Brain microvascular endothelial cell (primary cell): ENCODE measurements around the gene NXPH1.

Experiments
- DNase-seq: peaks from one replicate; pipeline ENCODE4 v3.0.0-alpha.2; 2020
- H3K27ac ChIP-seq: fragments of 250-450 bp; sonication (Bioruptor Pico); 2 replicates; pipeline ENCODE4 v1.5.1; 2020; ENCODE audit warnings: mild to moderate bottlenecking, moderate library complexity
- H3K27me3 ChIP-seq: fragments of 250-450 bp; sonication (Bioruptor Pico); replicated peaks from 2 replicates; pipeline ENCODE4 v1.5.1; 2020; ENCODE audit warnings: mild to moderate bottlenecking
- H3K36me3 ChIP-seq: fragments of 250-450 bp; sonication (Bioruptor Pico); replicated peaks from 2 replicates; pipeline ENCODE4 v1.5.1; 2020; ENCODE audit warnings: mild to moderate bottlenecking
- H3K4me3 ChIP-seq: 2 replicates; pipeline ENCODE4 v1.5.1; 2011; ENCODE audit warnings: low read depth, mild to moderate bottlenecking, control low read depth, low read length, moderate library complexity
- in situ Hi-C: cut with HindIII; loops from 2 replicates; pipeline ENCODE4 v1.10.0; 2017; ENCODE audit warnings: low sequenced_read_pairs, low pct_ligation_motif_present
- TF ChIP-seq, protein P1 (sequence below): IDR thresholded peaks from 2 replicates; pipeline ENCODE4 v1.5.1; 2011; ENCODE audit warnings: low read depth, mild to moderate bottlenecking, moderate library complexity, low read length, control low read depth, inconsistent platforms; ENCODE audit errors: missing control alignments

NXPH1 gene

DNA sequence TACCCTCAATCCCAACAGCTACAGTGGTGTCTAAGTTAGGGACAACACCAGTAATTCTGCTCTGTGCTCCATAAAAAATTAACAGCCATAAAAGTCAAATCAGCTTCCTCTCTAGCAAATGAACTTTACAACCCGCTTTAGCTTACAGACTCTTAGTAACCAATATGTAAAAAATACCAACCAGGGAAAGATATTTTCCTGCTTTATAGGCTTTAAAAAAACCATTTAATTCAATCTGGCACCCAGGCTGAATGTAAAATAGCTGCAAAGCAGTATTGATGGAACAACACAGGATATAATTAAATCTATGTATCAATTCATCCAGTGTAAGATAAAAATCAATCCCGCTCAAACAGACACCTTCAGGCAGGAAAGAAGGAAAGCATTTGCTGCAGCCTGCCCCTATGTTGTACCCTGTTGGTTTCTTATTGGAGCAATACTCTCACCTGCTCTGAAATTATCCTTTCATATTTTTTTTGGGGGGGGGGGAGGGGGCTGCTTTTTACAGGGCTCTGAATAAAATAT is 98.6 kb downstream of the NXPH1 start:
- Histone ChIP-seq H3K27ac (no peak overlapping the region), H3K4me3 (no peak overlapping the region), H3K36me3 (no peaks in the 10 kb centered on the region), H3K27me3 (no peaks in the 10 kb centered on the region)
- in situ Hi-C loops, result no loop called here
- TF ChIP-seq, protein P1, sequence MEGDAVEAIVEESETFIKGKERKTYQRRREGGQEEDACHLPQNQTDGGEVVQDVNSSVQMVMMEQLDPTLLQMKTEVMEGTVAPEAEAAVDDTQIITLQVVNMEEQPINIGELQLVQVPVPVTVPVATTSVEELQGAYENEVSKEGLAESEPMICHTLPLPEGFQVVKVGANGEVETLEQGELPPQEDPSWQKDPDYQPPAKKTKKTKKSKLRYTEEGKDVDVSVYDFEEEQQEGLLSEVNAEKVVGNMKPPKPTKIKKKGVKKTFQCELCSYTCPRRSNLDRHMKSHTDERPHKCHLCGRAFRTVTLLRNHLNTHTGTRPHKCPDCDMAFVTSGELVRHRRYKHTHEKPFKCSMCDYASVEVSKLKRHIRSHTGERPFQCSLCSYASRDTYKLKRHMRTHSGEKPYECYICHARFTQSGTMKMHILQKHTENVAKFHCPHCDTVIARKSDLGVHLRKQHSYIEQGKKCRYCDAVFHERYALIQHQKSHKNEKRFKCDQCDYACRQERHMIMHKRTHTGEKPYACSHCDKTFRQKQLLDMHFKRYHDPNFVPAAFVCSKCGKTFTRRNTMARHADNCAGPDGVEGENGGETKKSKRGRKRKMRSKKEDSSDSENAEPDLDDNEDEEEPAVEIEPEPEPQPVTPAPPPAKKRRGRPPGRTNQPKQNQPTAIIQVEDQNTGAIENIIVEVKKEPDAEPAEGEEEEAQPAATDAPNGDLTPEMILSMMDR, result no peak
- no peak for DNase-seq

DNA sequence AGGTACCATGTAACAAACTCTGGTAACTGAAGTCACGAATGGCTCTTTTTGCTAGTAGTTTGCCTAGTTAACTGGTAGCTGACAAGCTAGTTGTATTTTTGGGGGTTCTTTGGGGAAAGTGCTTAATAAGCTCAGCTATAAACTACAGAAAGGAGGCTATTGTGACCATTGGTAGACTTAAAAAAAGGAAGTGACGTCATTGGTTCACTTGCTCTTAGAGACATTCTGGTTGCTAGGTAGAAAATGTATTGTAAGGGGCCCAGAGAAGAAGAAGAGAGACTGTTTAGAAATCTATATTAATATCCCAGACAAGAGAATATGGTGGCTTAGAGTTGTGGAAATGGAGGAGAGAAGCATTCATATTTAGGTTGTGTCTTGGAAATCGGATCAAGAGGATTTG is 103.0 kb downstream of the NXPH1 start:
- no peak for DNase-seq
- TF ChIP-seq, protein P1, result no peak
- H3K27ac ChIP-seq, result no peak overlapping the region
- no peaks in the 10 kb centered on the region for H3K36me3 ChIP-seq
- no peaks in the 10 kb centered on the region for H3K27me3 ChIP-seq
- no peak overlapping the region for H3K4me3 ChIP-seq
- in situ Hi-C loops, result no loop called here

DNA sequence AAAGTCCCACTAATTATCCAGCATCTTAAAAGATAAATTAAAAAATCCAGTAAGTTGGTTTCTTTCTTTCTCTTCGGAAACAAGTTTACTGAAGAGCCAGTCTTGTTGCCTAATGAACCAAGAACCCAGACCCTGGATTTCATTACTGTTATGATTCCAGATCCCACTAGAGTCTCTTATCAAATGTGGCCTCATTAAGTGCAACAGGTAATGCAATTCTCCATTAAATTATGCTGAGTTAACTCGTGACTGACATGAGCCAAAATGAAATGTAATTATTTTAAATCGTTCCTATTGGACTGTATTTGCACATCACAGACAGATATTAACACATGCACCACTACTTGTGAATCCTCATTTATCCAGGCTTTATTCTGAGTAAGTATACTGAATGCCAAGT is 115.6 kb downstream of the NXPH1 start:
- H3K36me3 ChIP-seq, result no peaks in the 10 kb centered on the region
- in situ Hi-C loops, result no loop called here
- H3K27ac ChIP-seq, result no peak overlapping the region
- H3K4me3 ChIP-seq, result no peak overlapping the region
- H3K27me3 ChIP-seq, result no peaks in the 10 kb centered on the region
- TF ChIP-seq, protein P1, result no peak
- no peak for DNase-seq

DNA sequence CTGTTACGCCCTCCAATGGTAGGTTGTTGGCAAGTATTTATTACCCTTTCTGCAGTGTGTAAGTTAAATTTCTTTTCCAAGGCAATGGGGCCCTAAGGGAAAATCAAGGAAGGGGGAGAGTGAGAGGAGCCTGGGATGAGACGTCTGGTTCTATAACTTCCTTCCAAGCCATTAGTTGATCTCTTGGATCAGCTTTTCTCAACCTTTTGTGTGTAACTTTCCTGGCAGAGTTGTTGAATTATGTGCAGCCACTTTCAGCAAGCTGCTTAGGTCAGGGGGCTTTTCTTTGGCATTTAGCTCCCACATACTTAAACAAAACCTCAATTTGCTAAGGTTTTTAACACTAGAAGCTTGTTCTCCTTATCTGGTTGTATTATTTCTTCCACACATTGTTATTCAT is 127.1 kb downstream of the NXPH1 start:
- in situ Hi-C loops, result no loop called here
- no peak overlapping the region for H3K4me3 ChIP-seq
- H3K36me3 ChIP-seq, result no peaks in the 10 kb centered on the region
- no peaks in the 10 kb centered on the region for H3K27me3 ChIP-seq
- TF ChIP-seq, protein P1, result no peak
- H3K27ac ChIP-seq, result no peak overlapping the region
- no peak for DNase-seq

DNA sequence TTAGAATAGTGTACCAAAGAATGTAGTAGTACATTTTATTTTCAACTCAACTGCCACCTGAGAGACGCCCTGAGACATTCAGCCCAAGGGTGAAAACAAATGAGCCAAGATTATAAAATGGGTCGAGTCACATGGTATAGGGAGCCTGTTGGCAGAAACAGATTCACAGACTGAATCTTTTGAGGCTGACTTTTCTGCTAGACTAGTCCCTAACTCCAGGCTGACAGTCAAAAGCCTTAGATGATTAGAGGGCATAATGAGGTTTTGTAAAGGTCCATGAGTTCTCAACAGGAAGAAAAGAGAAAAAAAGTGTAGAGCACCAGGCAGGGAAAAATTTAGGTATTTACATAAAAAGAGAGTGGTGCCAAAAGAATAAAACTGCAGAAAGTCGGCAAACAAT is 128.0 kb downstream of the NXPH1 start:
- TF ChIP-seq, protein P1, result no peak
- no peak for DNase-seq
- Histone ChIP-seq H3K27ac (no peak overlapping the region), H3K27me3 (no peaks in the 10 kb centered on the region), H3K4me3 (no peak overlapping the region), H3K36me3 (no peaks in the 10 kb centered on the region)
- in situ Hi-C loops, result no loop called here

DNA sequence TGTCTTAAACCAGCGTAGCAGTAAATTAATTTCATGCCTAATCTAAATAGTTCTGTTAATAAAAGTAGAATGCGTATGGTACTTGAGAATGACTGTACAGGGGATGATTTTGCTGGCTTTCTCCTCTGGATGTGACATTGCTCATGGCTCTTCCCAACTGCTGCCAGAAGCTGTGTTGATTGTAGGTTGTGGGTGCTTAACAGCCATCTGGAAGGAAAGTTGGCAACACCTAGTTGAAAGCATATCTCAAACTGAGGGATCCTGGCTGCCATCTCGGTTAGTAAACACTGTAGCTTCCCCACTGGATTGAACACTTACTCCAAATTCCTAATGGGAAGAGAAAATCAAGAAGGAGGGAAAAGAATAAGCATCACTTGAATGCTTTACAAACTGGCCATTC is 130.9 kb downstream of the NXPH1 start:
- Histone ChIP-seq H3K27ac (no peak overlapping the region), H3K27me3 (no peaks in the 10 kb centered on the region), H3K36me3 (no peaks in the 10 kb centered on the region), H3K4me3 (no peak overlapping the region)
- DNase-seq, result no peak
- in situ Hi-C loops, result no loop called here
- TF ChIP-seq, protein P1, result no peak
